Right atrium auricular region (tissue), 2 donors: ENCODE results near the gene TNNI3. TPM values are rescaled to one million over a fixed set of nuclear protein-coding genes. Genes with fewer than 3 reads are reported as not detected.

ENCODE experiments used
- DNase-seq: peaks from one replicate; pipeline ENCODE4 v3.0.0-alpha.2; 2019; ENCODE audit warnings: low spot score
- H3K27ac ChIP-seq, 2 donors: fragments of 200-600 bp; sonication (generic); 1 replicate in 1 of 2; 2 replicates in 1 of 2; pipeline ENCODE4 v1.5.1; 2016 to 2019
- H3K27me3 ChIP-seq, 2 donors: fragments of 200-600 bp; sonication (generic); one replicate each; pipeline versions ENCODE4 v1.5.1 to v1.6.0; 2017 to 2019
- H3K36me3 ChIP-seq: fragments of 200-600 bp; sonication (generic); one replicate; pipeline ENCODE4 v1.5.1; 2016
- H3K4me1 ChIP-seq, 2 donors: fragments of 200-600 bp; sonication (generic); one replicate each; pipeline versions ENCODE4 v1.5.1 to v1.6.0; 2017 to 2019
- H3K4me3 ChIP-seq, 2 donors: fragments of 200-600 bp; sonication (generic); 1 replicate in 1 of 2; 2 replicates in 1 of 2; pipeline ENCODE4 v1.5.1; 2017 to 2019; ENCODE audit warnings: mild to moderate bottlenecking in 1 of 2, moderate library complexity in 1 of 2
- H3K9me3 ChIP-seq, 2 donors: fragments of 200-600 bp; sonication (generic); one replicate each; pipeline ENCODE4 v1.5.1; 2019
- total RNA-seq, 2 donors: library from RNA; depleted of rRNA; stranded (reverse); fragments of >200 nt; gene quantifications; one replicate each; pipeline ENCODE4 v1.1.0, GENCODE V29; 2016
- TF ChIP-seq, protein P1 (sequence below), 2 donors: fragments of 200-600 bp; sonication (generic); IDR thresholded peaks; one replicate each; pipeline ENCODE4 v1.5.1; 2019; ENCODE audit warnings: antibody characterized with exemption in 2 of 2

The TNNI3 gene
- total RNA-seq, 2 donors from 2014 or later = 3,822 to 4,003 TPM

DNA sequence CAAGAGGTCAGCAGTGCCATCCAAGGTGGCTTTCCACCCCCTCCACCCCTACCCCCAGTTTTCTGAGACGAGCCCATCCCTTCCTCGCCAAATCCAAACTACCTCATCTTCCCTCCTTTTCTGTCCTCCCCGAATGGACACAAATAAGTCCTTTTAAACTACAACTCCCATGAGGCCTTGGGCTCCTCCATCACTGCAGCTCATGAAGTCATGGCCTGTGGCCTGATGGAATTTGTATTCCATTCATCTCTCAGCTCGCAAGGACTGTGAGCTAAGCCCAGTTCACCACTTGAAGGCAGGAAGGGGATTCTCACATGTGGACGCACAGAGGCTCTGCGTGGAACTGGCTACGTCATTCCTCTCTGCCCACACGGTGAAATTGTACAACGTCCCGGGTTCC lies 39.3 kb upstream of the TNNI3 start:
- Histone ChIP-seq H3K36me3 (no peaks in the 10 kb centered on the region), H3K4me1 (no peaks in the 10 kb centered on the region), H3K27ac (no peak overlapping the region), H3K9me3 (no peaks in the 10 kb centered on the region), H3K27me3 (no peaks in the 10 kb centered on the region), H3K4me3 (no peak overlapping the region)
- no peak for DNase-seq
- TF ChIP-seq, protein P1, sequence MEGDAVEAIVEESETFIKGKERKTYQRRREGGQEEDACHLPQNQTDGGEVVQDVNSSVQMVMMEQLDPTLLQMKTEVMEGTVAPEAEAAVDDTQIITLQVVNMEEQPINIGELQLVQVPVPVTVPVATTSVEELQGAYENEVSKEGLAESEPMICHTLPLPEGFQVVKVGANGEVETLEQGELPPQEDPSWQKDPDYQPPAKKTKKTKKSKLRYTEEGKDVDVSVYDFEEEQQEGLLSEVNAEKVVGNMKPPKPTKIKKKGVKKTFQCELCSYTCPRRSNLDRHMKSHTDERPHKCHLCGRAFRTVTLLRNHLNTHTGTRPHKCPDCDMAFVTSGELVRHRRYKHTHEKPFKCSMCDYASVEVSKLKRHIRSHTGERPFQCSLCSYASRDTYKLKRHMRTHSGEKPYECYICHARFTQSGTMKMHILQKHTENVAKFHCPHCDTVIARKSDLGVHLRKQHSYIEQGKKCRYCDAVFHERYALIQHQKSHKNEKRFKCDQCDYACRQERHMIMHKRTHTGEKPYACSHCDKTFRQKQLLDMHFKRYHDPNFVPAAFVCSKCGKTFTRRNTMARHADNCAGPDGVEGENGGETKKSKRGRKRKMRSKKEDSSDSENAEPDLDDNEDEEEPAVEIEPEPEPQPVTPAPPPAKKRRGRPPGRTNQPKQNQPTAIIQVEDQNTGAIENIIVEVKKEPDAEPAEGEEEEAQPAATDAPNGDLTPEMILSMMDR (IDR thresholded peaks at IDR 0.05) = no peak

DNA sequence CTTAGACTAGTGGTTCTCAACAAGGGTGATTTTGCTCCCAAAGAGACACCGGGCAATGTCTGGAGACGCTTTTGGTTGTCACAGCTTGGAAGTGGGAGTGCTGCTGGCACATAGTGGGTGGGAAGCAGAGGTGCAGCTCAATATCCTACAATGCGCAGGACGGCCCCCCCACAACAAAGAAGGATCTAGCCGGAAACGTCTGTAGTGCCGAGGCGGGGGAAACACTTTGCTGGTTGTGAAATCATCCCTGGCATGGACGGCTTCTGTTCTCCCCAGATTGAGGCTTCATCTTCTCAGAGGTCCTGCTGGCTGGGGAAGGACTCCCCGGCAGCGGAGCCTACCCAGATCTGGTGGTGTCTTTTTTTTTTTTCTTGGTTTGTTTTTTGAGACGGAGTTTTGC lies 35.9 kb upstream of the TNNI3 start:
- no peak overlapping the region for H3K27ac ChIP-seq
- H3K9me3 ChIP-seq = no peaks in the 10 kb centered on the region
- no peak for DNase-seq
- no peaks in the 10 kb centered on the region for H3K36me3 ChIP-seq
- TF ChIP-seq, protein P1 (IDR thresholded peaks at IDR 0.05) = no peak
- no peaks in the 10 kb centered on the region for H3K4me1 ChIP-seq
- H3K27me3 ChIP-seq = no peaks in the 10 kb centered on the region
- H3K4me3 ChIP-seq = no peak overlapping the region

DNA sequence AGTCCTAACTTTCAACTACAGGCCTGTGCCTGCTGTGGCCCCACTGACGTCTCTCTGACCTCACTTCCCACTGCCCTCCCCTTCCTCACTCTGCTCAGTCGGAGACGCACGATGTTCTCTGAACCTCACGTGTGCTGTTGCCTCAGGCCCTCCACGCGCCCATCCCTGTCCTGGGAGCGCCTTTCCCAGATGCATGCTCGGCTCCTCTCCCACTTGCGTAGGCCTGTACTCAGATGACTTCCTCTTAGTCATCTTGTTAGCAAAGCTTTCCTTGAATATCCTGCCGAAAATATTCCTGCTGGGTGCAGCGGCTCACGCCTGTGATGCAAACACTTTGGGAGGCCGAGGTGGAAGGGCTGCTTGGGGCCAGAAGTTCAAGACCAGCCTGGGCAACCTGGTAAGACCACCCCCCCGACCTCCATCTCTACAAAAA lies 31.9 kb upstream of the TNNI3 start:
- Histone ChIP-seq H3K9me3 (no peaks in the 10 kb centered on the region), H3K4me3 (no peak overlapping the region), H3K27ac (no peak overlapping the region), H3K4me1 (no peaks in the 10 kb centered on the region), H3K36me3 (no peaks in the 10 kb centered on the region), H3K27me3 (no peaks in the 10 kb centered on the region)
- peak; percentile 67 for DNase-seq
- TF ChIP-seq, protein P1 (IDR thresholded peaks at IDR 0.05) = no peak

DNA sequence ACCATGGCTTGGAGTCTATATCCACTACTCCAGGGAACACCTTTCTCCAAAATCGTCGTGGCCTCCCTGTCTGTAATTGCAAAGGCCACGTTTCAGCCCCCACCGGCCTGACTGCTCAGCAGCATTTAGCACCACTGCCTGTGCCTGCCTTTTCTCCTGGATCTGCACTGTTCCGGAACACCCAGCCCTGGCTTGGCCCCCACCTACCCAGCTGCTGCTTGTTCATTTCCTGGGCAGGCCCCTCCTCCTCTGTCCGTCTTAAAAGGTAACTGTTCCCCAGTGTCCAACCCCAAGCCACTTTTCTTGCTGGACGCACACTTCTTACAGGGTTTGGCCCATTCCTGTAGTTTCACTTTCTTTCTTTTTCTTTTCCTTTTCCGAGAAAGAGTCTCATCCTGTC lies 31.1 kb upstream of the TNNI3 start:
- Histone ChIP-seq H3K36me3 (no peaks in the 10 kb centered on the region), H3K4me3 (no peak overlapping the region), H3K27ac (no peak overlapping the region), H3K27me3 (no peaks in the 10 kb centered on the region), H3K4me1 (no peaks in the 10 kb centered on the region), H3K9me3 (no peaks in the 10 kb centered on the region)
- TF ChIP-seq, protein P1 (IDR thresholded peaks at IDR 0.05) = no peak
- DNase-seq = no peak

DNA sequence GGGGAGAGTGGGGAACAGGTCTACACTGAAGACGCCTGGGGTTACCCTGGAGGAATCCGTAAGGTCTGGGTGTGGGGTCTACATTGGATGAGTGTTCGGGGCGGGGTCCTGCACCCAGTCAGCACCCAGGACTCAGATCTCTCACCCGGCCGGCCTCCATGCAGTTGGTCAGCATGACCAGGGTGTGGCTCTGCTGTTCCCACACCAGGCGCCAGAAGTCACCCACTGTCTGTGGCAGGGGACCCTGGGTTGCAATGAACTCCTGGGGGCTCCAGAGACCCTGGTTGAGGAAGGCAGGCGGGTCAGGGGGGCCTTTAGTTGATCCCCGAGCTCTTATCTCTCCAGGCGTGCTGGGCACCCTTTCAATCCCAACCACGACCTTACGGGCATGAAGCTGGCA lies 28.5 kb upstream of the TNNI3 start:
- Histone ChIP-seq H3K4me1 (no peaks in the 10 kb centered on the region), H3K36me3 (no peaks in the 10 kb centered on the region), H3K4me3 (no peak overlapping the region), H3K27me3 (peaks cover 0 to 2% of the 10 kb centered on the region in 2 donors), H3K9me3 (no peaks in the 10 kb centered on the region), H3K27ac (no peak overlapping the region)
- TF ChIP-seq, protein P1 (IDR thresholded peaks at IDR 0.05) = no peak
- no peak for DNase-seq

DNA sequence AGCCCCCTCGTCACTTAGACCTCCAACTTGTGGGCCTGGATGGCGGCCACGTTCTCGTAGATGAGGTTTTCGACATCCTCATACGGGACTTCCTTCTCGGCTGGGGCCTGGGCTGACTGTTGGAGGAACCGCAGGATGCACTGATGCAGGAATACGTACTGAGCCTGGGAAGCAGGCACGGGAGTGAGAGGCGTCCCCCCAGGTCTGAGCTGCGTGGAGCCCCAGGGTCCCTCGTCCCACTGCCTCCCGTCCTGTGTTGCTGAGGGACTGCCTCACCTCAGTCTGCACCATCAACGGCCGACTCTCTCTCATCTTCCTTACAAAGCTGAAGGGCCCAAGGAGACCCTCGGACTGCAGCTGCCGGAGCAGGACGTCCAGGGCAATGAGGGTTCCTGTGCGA lies 24.2 kb upstream of the TNNI3 start:
- no peak overlapping the region for H3K4me3 ChIP-seq
- no peaks in the 10 kb centered on the region for H3K36me3 ChIP-seq
- H3K4me1 ChIP-seq = peaks cover 0 to 18% of the 10 kb centered on the region in 2 donors
- H3K9me3 ChIP-seq = no peaks in the 10 kb centered on the region
- no peak for DNase-seq
- TF ChIP-seq, protein P1 (IDR thresholded peaks at IDR 0.05) = no peak
- no peak overlapping the region for H3K27ac ChIP-seq
- peaks cover 15 to 37% of the 10 kb centered on the region in 2 donors for H3K27me3 ChIP-seq
